GM18526 (cell line): ENCODE measurements around the gene RASAL1.

Experiments
- POLR2A ChIP-seq: IDR thresholded peaks from 3 replicates; pipeline ENCODE4 v1.6.1; 2011; ENCODE audit not compliant: insufficient read length; ENCODE audit errors: extremely low read depth

Gene RASAL1

GRCh38 chr12:113099364-113099763 lies 36.2 kb downstream of the RASAL1 start:
- no peak for TF ChIP-seq POLR2A

- no peak for TF ChIP-seq POLR2A
Observed at GRCh38 chr12:113098441-113099028, 37.0 kb downstream of the RASAL1 start.

- no peak for TF ChIP-seq POLR2A
Observed at GRCh38 chr12:113097716-113098440, 37.7 kb downstream of the RASAL1 start.

GRCh38 chr12:113096675-113097461 lies 38.7 kb downstream of the RASAL1 start:
- no peak for TF ChIP-seq POLR2A

GRCh38 chr12:113095405-113095804 lies 40.2 kb downstream of the RASAL1 start:
- no peak for TF ChIP-seq POLR2A

- no peak for TF ChIP-seq POLR2A
Observed at GRCh38 chr12:113094738-113095137, 40.8 kb downstream of the RASAL1 start.

GRCh38 chr12:113093409-113094101 lies 42.0 kb downstream of the RASAL1 start:
- no peak for TF ChIP-seq POLR2A

GRCh38 chr12:113092607-113093408 lies 42.8 kb downstream of the RASAL1 start:
- no peak for TF ChIP-seq POLR2A

GRCh38 chr12:113091506-113091905 lies 44.1 kb downstream of the RASAL1 start:
- TF ChIP-seq POLR2A = no peak

- no peak for TF ChIP-seq POLR2A
Observed at GRCh38 chr12:113090740-113091139, 44.8 kb downstream of the RASAL1 start.

GRCh38 chr12:113089839-113090238 lies 45.7 kb downstream of the RASAL1 start:
- TF ChIP-seq POLR2A = no peak

GRCh38 chr12:113088971-113089756 lies 46.4 kb downstream of the RASAL1 start:
- TF ChIP-seq POLR2A = no peak

- no peak for TF ChIP-seq POLR2A
Observed at GRCh38 chr12:113088037-113088436, 47.5 kb downstream of the RASAL1 start.

GRCh38 chr12:113087193-113087592 lies 48.4 kb downstream of the RASAL1 start:
- no peak for TF ChIP-seq POLR2A
